ENCODE data around the gene GREB1. TPM values are rescaled to one million over a fixed set of nuclear protein-coding genes. Genes with fewer than 3 reads are reported as not detected.

GREB1 gene
- total and polyA plus RNA-seq, 2 of the 13 experiments (the other 11 are each of a cell fraction or from before 2014, with no cell fraction given) = 31.3 to 61.2 TPM

- TF ChIP-seq ZBTB33 (CRISPR knock-in tag; IDR thresholded peaks at IDR 0.05) (no peak), CCDC6 (CRISPR knock-in tag; IDR thresholded peaks at IDR 0.05) (no peak), FOXA3 (CRISPR knock-in tag; IDR thresholded peaks at IDR 0.05) (peak; percentile 30; the same call in 1 of the 2 replicates), KLF6 (CRISPR knock-in tag; IDR thresholded peaks at IDR 0.05) (0 out of 2 replicates have a peak, but pooled peaks have one; percentile 8), NFIB (CRISPR knock-in tag; IDR thresholded peaks at IDR 0.05; ENCODE audit: borderline replicate concordance) (no peak), SAP130 (CRISPR knock-in tag; IDR thresholded peaks at IDR 0.05; ENCODE audit: low read depth) (peak; percentile 41), EP300 (IDR thresholded peaks at IDR 0.05; ENCODE audit: low read depth in 2 of 2, low read length in 2 of 2) (0 out of 4 replicates have a peak, but pooled peaks of 1 of the 2 experiments have one; percentile 37), EP300 (CRISPR knock-in tag; IDR thresholded peaks at IDR 0.05; ENCODE audit: borderline replicate concordance) (no peak), THAP11 (CRISPR knock-in tag; IDR thresholded peaks at IDR 0.05) (0 out of 2 replicates have a peak, but pooled peaks have one; percentile 7), NKX3-1 (CRISPR knock-in tag; IDR thresholded peaks at IDR 0.05) (0 out of 2 replicates have a peak, but pooled peaks have one; percentile 49), ZKSCAN5 (CRISPR knock-in tag; IDR thresholded peaks at IDR 0.05) (no peak), NFE2L1 (CRISPR knock-in tag; IDR thresholded peaks at IDR 0.05; ENCODE audit: borderline replicate concordance) (no peak), DPF2 (CRISPR knock-in tag; IDR thresholded peaks at IDR 0.05; ENCODE audit: borderline replicate concordance, low read depth) (no peak), ZNF17 (CRISPR knock-in tag; IDR thresholded peaks at IDR 0.05) (no peak), TGIF2 (CRISPR knock-in tag; IDR thresholded peaks at IDR 0.05) (0 out of 2 replicates have a peak, but pooled peaks have one; percentile 49)
- TF ChIP-seq, protein P1, sequence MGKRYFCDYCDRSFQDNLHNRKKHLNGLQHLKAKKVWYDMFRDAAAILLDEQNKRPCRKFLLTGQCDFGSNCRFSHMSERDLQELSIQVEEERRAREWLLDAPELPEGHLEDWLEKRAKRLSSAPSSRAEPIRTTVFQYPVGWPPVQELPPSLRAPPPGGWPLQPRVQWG (CRISPR knock-in tag; IDR thresholded peaks at IDR 0.05; ENCODE audit: borderline replicate concordance, low read depth) = no peak
- TF ChIP-seq, protein P2, sequence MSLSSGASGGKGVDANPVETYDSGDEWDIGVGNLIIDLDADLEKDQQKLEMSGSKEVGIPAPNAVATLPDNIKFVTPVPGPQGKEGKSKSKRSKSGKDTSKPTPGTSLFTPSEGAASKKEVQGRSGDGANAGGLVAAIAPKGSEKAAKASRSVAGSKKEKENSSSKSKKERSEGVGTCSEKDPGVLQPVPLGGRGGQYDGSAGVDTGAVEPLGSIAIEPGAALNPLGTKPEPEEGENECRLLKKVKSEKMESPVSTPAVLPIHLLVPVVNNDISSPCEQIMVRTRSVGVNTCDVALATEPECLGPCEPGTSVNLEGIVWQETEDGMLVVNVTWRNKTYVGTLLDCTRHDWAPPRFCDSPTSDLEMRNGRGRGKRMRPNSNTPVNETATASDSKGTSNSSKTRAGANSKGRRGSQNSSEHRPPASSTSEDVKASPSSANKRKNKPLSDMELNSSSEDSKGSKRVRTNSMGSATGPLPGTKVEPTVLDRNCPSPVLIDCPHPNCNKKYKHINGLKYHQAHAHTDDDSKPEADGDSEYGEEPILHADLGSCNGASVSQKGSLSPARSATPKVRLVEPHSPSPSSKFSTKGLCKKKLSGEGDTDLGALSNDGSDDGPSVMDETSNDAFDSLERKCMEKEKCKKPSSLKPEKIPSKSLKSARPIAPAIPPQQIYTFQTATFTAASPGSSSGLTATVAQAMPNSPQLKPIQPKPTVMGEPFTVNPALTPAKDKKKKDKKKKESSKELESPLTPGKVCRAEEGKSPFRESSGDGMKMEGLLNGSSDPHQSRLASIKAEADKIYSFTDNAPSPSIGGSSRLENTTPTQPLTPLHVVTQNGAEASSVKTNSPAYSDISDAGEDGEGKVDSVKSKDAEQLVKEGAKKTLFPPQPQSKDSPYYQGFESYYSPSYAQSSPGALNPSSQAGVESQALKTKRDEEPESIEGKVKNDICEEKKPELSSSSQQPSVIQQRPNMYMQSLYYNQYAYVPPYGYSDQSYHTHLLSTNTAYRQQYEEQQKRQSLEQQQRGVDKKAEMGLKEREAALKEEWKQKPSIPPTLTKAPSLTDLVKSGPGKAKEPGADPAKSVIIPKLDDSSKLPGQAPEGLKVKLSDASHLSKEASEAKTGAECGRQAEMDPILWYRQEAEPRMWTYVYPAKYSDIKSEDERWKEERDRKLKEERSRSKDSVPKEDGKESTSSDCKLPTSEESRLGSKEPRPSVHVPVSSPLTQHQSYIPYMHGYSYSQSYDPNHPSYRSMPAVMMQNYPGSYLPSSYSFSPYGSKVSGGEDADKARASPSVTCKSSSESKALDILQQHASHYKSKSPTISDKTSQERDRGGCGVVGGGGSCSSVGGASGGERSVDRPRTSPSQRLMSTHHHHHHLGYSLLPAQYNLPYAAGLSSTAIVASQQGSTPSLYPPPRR (CRISPR knock-in tag; IDR thresholded peaks at IDR 0.05; ENCODE audit: borderline replicate concordance) = 0 out of 2 replicates have a peak, but pooled peaks have one; percentile 30
- TF ChIP-seq, protein P3, sequence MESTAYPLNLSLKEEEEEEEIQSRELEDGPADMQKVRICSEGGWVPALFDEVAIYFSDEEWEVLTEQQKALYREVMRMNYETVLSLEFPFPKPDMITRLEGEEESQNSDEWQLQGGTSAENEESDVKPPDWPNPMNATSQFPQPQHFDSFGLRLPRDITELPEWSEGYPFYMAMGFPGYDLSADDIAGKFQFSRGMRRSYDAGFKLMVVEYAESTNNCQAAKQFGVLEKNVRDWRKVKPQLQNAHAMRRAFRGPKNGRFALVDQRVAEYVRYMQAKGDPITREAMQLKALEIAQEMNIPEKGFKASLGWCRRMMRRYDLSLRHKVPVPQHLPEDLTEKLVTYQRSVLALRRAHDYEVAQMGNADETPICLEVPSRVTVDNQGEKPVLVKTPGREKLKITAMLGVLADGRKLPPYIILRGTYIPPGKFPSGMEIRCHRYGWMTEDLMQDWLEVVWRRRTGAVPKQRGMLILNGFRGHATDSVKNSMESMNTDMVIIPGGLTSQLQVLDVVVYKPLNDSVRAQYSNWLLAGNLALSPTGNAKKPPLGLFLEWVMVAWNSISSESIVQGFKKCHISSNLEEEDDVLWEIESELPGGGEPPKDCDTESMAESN (CRISPR knock-in tag; conservative IDR thresholded peaks at IDR 0.05) = 0 out of 2 replicates have a peak, but pooled peaks have one; percentile 28
- TF ChIP-seq, protein P4, sequence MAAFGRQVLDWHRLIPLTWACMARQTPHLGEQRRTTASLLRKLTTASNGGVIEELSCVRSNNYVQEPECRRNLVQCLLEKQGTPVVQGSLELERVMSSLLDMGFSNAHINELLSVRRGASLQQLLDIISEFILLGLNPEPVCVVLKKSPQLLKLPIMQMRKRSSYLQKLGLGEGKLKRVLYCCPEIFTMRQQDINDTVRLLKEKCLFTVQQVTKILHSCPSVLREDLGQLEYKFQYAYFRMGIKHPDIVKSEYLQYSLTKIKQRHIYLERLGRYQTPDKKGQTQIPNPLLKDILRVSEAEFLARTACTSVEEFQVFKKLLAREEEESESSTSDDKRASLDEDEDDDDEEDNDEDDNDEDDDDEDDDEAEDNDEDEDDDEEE (CRISPR knock-in tag; IDR thresholded peaks at IDR 0.05) = 0 out of 2 replicates have a peak, but pooled peaks have one; percentile 62
Observed at GRCh38 chr2:11500702-11501303, 33.0 kb upstream of the GREB1 start (continued).

Data from HepG2 (cell line).